ENCODE data around the gene TBC1D23. TPM values are rescaled to one million over a fixed set of nuclear protein-coding genes. Genes with fewer than 3 reads are reported as not detected.

The TBC1D23 gene
- total RNA-seq, 1 donor from 2014 or later, result 35.4 TPM

GRCh38 chr3:100374521-100374920 is 113.7 kb downstream of the TBC1D23 start:
- ATAC-seq, result no peak
- DNase-seq (ENCODE audit: missing footprints), result no peak
- intact Hi-C loops (cut with DNase I), result no loop called here

Other genes with a start within 250 kb of the TBC1D23 start
- 41.3 TPM for gene FILIP1L, start 146.5 kb upstream of the TBC1D23 start, total RNA-seq
- 51.3 TPM for gene NIT2, start 73.8 kb downstream of the TBC1D23 start, total RNA-seq
- gene TOMM70, start 140.1 kb downstream of the TBC1D23 start, total RNA-seq, result 65.9 TPM
- 2.4 TPM for gene LNP1, start 140.5 kb downstream of the TBC1D23 start, total RNA-seq
- gene TMEM45A, start 231.6 kb downstream of the TBC1D23 start, total RNA-seq, result 8.0 TPM